ENCODE measurements around the gene MUC20. TPM values are rescaled to one million over a fixed set of nuclear protein-coding genes. Genes with fewer than 3 reads are reported as not detected.

MUC20 gene
- total and polyA plus RNA-seq, 2 of the 8 experiments (the other 6 are each of a cell fraction or from before 2014, with no cell fraction given), result 0.24 to 0.26 TPM

- Histone ChIP-seq H2BK120ac (replicated peaks; ENCODE audit: low read depth, low read length) (no peak overlapping the region), H2BK12ac (ENCODE audit: low read depth, low read length) (no peak overlapping the region), H3K9me3 (ENCODE audit: insufficient read depth in 2 of 2, low read depth in 1 of 2, low read length in 1 of 2) (no peaks in the 10 kb centered on the region), H4K5ac (ENCODE audit: insufficient read length, low read depth, low read length) (no peak overlapping the region), H2AK5ac (ENCODE audit: low read depth, low read length) (no peak overlapping the region), H3K9ac (replicated peaks in 1 of 4; ENCODE audit: extremely low read depth in 1 of 4, low read depth in 3 of 4, low read length in 3 of 4) (no peak overlapping the region), H3K23ac (ENCODE audit: insufficient read length) (no peak overlapping the region), H4K8ac (ENCODE audit: extremely low read depth, insufficient read depth, low read length) (no peak overlapping the region), H3K79me2 (ENCODE audit: control insufficient read depth in 1 of 2, insufficient read depth in 2 of 2, low read length in 2 of 2) (no peaks in the 10 kb centered on the region), H3K4me3 (ENCODE audit: extremely low read depth in 1 of 4, insufficient read depth in 2 of 4, low read depth in 3 of 4, low read length in 4 of 4) (no peak overlapping the region), H3K23me2 (ENCODE audit: low read depth, low read length) (no peaks in the 10 kb centered on the region; the same call in 1 of the 2 replicates), H3K14ac (ENCODE audit: insufficient read length) (no peak overlapping the region), H3K18ac (ENCODE audit: extremely low read depth, low read length) (no peak overlapping the region), H2AFZ (ENCODE audit: low read length) (no peak overlapping the region), H3K79me1 (ENCODE audit: low read depth, low read length) (no peaks in the 10 kb centered on the region), H3K4me2 (ENCODE audit: insufficient read depth in 1 of 2, low read depth in 2 of 2, low read length in 2 of 2) (no peak overlapping the region), H3K56ac (replicated peaks; ENCODE audit: insufficient read length, low read depth, low read length) (no peak overlapping the region), H2BK20ac (ENCODE audit: low read length) (no peak overlapping the region), H3K27ac (ENCODE audit: low read depth, low read length) (no peak overlapping the region), H4K20me1 (replicated peaks in 1 of 2; ENCODE audit: control insufficient read depth in 1 of 2, insufficient read depth in 2 of 2, low read length in 2 of 2) (no peaks in the 10 kb centered on the region), H3K4ac (replicated peaks; ENCODE audit: insufficient read length, low read depth, low read length) (no peak overlapping the region), H2BK5ac (ENCODE audit: low read depth, low read length) (no peak overlapping the region), H3K36me3 (ENCODE audit: control insufficient read depth in 2 of 4, insufficient read depth in 4 of 4, low read length in 3 of 4) (no peaks in the 10 kb centered on the region), H4K91ac (replicated peaks; ENCODE audit: insufficient read length, low read length) (no peak overlapping the region), H3K4me1 (replicated peaks in 1 of 4; ENCODE audit: control insufficient read depth in 3 of 4, insufficient read depth in 4 of 4, low read length in 3 of 4) (peaks cover 0 to 7% (median 2%) of the 10 kb centered on the region in 4 experiments; a peak in 5 of 7 replicates), H3K27me3 (replicated peaks in 1 of 4; ENCODE audit: control insufficient read depth in 3 of 4, extremely low read depth in 1 of 4, insufficient read depth in 3 of 4, low read length in 3 of 4) (no peaks in the 10 kb centered on the region; a peak in 1 of 7 replicates), H2BK15ac (ENCODE audit: low read length) (no peak overlapping the region)
- WGBS, 2 experiments (ENCODE audit: extremely low coverage in 1 of 2, insufficient coverage in 1 of 2, insufficient read length in 1 of 2, insufficient replicate concordance in 2 of 2, low coverage in 1 of 2, low lambda C conversion rate in 2 of 2, missing lambda C conversion rate in 1 of 2), result 85% methylated on average over 14 of the region's 14 CpGs; no CpG with 5 or more reads in 1 of the 2 experiments
- POLR2A ChIA-PET (ENCODE audit: partially characterized antibody), result interaction anchor here (2.0 kb wide), 1 partner anchor 11 kb away, joined by 4 read pairs; no protein-coding TSS in a partner anchor
- CTCF ChIA-PET (ENCODE audit: partially characterized antibody), result interaction anchor here (1.5 to 1.8 kb wide), 3 partner anchors 16 to 32 kb away, joined by 3 to 5 read pairs (median 5); no protein-coding TSS in a partner anchor
- FAIRE-seq (no peak), DNase-seq (ENCODE audit: low read depth in 1 of 2, low spot score in 2 of 2) (no peak)
- TF ChIP-seq SAP30 (IDR thresholded peaks at IDR 0.05; ENCODE audit: insufficient read depth, insufficient replicate concordance, low read length), result no peak
- TF ChIP-seq NANOG (IDR thresholded peaks at IDR 0.05; ENCODE audit: insufficient read depth, low read depth, low read length, poor library complexity, severe bottlenecking), result no peak
- TF ChIP-seq ATF2 (IDR thresholded peaks at IDR 0.05; ENCODE audit: low read length), result no peak
- no peak for TF ChIP-seq CTCF (IDR thresholded peaks at IDR 0.05; ENCODE audit: control extremely low read depth in 1 of 3, insufficient read depth in 1 of 3, low read depth in 1 of 3, low read length in 3 of 3)
- TF ChIP-seq EGR1 (IDR thresholded peaks at IDR 0.05; ENCODE audit: borderline replicate concordance, low read depth, low read length), result no peak
Measured at GRCh38 chr3:195715583-195716266, 5.1 kb upstream of the MUC20 start.

Measured in H1 (cell line).